GM21381 (cell line): ENCODE measurements around the gene NMT1.

Experiments
- ATAC-seq: cut with Tn5 transposase; IDR thresholded peaks from one replicate; pipeline ENCODE4 v1.9.1; 2021; ENCODE audit warnings: mild to moderate bottlenecking, moderate library complexity; ENCODE audit not compliant: unreplicated experiment

The NMT1 gene

GRCh38 chr17:45104029-45104428 is 42.9 kb downstream of the NMT1 start:
- no peak for ATAC-seq

- no peak for ATAC-seq
Observed at GRCh38 chr17:45104497-45104896, 43.4 kb downstream of the NMT1 start.

DNA sequence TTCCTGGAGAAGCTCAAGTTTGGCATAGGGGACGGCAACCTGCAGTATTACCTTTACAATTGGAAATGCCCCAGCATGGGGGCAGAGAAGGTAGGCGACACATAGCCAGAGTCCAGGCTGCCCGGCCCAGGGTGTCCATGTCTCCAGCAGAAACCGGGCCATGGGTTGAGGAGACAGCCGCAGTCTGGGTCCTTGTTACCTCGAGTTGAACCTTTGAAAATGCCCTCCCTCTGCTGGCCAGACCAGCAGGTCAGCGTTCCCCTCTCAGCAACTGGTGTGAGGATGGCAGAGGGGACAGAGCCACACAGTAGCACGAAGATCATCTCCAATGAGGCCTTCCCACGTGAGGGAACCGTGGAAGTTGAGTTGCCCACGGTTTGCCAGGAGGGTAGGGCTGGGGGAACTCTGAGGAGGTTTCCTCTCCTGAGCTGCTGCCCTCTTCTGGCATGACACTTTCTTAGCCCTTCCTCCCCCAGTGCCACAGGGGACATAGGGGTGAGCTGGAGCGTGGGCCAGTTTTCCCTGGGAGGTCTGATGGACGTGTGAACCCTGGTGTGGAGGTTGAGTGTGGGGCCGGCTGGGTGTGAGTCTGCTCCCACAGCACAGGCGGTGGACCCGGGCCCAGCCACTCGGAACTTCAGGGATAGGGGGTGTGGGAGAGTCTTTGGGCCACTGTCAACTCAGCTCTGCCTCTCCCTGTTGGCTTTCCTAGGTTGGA is 43.9 kb downstream of the NMT1 start:
- no peak for ATAC-seq

DNA sequence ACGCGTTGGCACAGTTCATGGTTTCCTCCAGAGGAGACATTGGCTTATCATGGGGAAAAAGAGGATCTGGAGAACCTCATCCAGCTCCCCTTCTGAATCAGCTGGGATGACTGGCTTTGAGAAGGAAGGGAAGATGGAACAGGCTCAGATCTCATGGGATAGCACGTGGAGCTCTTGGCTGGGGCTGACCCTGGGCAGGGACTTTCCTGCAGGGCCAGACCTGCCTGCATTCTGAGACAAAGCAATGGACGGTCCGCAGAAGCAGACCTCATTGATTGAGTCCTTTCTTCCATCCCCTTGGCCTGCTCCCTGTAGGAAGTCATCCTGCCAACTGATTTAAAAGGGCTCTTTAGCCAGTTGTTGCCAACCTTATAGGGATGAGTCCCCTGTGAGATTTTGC is 45.0 kb downstream of the NMT1 start:
- no peak for ATAC-seq

- no peak for ATAC-seq
Observed at GRCh38 chr17:45106582-45106981, 45.5 kb downstream of the NMT1 start.

GRCh38 chr17:45107293-45108010 is 46.3 kb downstream of the NMT1 start:
- ATAC-seq, result no peak

- ATAC-seq, result no peak
Observed at GRCh38 chr17:45108051-45108450, 46.9 kb downstream of the NMT1 start.

GRCh38 chr17:45108595-45109521 is 47.7 kb downstream of the NMT1 start:
- ATAC-seq, result no peak

DNA sequence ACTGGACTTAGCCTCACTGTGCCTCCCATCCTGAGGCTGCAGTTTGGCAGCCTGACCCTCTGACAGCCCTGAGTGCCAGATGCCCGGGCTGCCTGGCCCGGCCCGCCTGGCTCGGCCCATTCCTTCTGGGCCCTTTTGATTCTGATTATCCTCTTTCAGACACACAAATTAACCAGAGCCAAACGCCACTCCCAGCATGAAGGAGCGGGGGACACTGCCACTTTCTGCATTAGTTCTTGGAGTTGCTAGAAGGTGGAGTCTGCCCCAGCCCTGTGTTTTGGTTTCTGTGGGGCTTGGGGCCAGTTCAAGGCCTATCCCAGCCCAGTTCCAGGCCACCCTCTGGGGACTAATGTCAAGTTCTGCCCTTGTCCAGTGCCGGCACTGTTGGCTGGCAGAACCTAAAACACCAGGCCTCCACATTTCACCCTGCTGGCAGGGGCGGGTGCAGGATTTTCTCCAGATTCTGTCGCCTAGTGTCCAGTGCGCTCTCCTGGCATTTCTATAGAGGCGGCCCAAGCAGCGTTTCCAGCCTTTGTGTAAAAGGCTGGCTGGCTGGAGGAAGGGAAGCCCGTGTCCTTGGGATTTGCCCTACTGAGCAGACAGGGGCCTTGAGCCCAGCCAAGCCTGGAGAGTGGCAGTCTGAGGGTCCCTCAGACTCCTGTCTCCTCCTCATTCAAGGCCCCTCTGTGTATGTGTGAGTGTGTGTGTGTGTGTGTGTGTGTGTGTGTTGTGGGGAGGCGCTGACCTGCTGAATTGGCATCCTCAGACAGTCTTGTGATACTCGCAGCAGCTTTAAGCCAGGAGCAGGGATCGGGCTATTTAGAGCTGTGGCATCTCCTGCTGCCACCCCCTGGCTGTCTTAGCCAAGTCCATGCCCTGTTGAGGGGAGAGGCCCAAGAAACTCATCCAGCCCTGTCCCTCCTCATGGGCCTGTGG is 49.8 kb downstream of the NMT1 start:
- no peak for ATAC-seq

DNA sequence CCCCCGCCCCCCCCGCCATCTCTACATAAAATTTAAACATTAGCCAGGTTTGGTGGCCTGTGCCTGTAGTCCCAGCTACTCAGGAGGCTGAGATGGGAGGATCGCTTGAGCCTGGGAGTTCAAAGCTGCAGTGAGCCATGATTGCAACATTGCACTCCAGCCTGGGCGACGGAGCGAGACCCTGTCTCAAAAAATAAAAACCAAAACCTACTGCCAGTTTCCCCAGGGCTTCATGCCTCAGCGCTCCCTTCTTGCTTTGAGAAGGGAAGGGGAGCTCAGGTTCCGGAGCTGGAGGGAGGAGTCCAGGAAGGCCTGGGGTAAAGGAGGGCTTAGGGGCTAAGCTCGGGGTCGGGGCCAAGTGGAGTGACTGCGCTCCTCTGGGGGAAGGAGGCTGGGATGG is 50.7 kb downstream of the NMT1 start:
- ATAC-seq, result no peak

GRCh38 chr17:45112559-45113423 is 51.7 kb downstream of the NMT1 start:
- ATAC-seq, result no peak

GRCh38 chr17:45113424-45113754 is 52.3 kb downstream of the NMT1 start:
- ATAC-seq, result no peak

GRCh38 chr17:45114117-45114932 is 53.2 kb downstream of the NMT1 start:
- ATAC-seq, result no peak

GRCh38 chr17:45115015-45115625 is 54.0 kb downstream of the NMT1 start:
- no peak for ATAC-seq

GRCh38 chr17:45115871-45116270 is 54.8 kb downstream of the NMT1 start:
- ATAC-seq, result no peak

GRCh38 chr17:45116434-45117016 is 55.4 kb downstream of the NMT1 start:
- ATAC-seq, result no peak

DNA sequence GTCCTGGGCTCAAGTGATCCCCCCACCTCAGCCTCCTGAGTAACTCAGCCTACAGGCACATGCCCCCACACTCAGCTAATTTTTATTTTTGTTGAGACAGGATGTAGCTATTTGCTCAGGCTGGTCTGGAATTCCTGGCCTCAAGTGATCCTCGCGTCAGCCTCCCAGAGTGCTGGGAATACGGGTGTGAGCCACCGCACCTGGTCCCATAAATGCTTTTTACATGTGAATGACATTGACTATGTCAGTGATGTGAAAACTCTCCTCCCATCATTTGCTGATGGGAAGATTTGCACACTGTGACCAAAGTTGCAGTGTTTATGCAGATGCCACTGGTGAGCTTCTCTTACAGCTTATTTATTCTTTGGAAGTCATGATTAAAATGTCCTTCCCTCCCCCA is 56.2 kb downstream of the NMT1 start:
- no peak for ATAC-seq
